ENCODE results near the gene SH3GL3.

SH3GL3 gene

GRCh38 chr15:83665480-83665879, 218.3 kb downstream of the SH3GL3 start:
- no peak for ATAC-seq
- Mint-ChIP-seq H3K9me3 (peaks cover 6% of the 10 kb centered on the region), H3K36me3 (no peaks in the 10 kb centered on the region), H3K4me1 (no peaks in the 10 kb centered on the region), H3K27ac (no peak overlapping the region), H3K4me3 (no peak overlapping the region)
- DNase-seq (ENCODE audit: low spot score in 2 of 2): no peak

All from stimulated activated effector memory CD8-positive, alpha-beta T cell treated with anti-CD3 and anti-CD28 coated beads, Interleukin-12 subunit alpha, Interleukin-12 subunit beta, amount 100 ng/mL, for 72 hours (primary cell).